ENCODE results near the gene MICAL2.

Gene MICAL2

GRCh38 chr11:12172493-12173013 lies 62.2 kb downstream of the MICAL2 start:
- DNase-seq (ENCODE audit: low spot score), result no peak

- DNase-seq (ENCODE audit: low spot score), result no peak
Measured at GRCh38 chr11:12173111-12173510, 62.7 kb downstream of the MICAL2 start.

- no peak for DNase-seq (ENCODE audit: low spot score)
Measured at GRCh38 chr11:12174128-12174476, 63.7 kb downstream of the MICAL2 start.

GRCh38 chr11:12174477-12175143 lies 64.2 kb downstream of the MICAL2 start:
- no peak for DNase-seq (ENCODE audit: low spot score)

- DNase-seq (ENCODE audit: low spot score), result no peak
Measured at GRCh38 chr11:12175694-12176241, 65.4 kb downstream of the MICAL2 start.

- no peak for DNase-seq (ENCODE audit: low spot score)
Measured at GRCh38 chr11:12176410-12176809, 66.0 kb downstream of the MICAL2 start.

- DNase-seq (ENCODE audit: low spot score), result no peak
Measured at GRCh38 chr11:12177739-12178338, 67.4 kb downstream of the MICAL2 start.

GRCh38 chr11:12179019-12179418 lies 68.6 kb downstream of the MICAL2 start:
- no peak for DNase-seq (ENCODE audit: low spot score)

GRCh38 chr11:12179531-12179930 lies 69.1 kb downstream of the MICAL2 start:
- DNase-seq (ENCODE audit: low spot score), result no peak

GRCh38 chr11:12180257-12181205 lies 70.1 kb downstream of the MICAL2 start:
- no peak for DNase-seq (ENCODE audit: low spot score)

GRCh38 chr11:12182302-12182675 lies 71.9 kb downstream of the MICAL2 start:
- DNase-seq (ENCODE audit: low spot score), result no peak

- DNase-seq (ENCODE audit: low spot score), result no peak
Measured at GRCh38 chr11:12182676-12183541, 72.5 kb downstream of the MICAL2 start.

GRCh38 chr11:12183827-12184620 lies 73.6 kb downstream of the MICAL2 start:
- DNase-seq (ENCODE audit: low spot score), result no peak

GRCh38 chr11:12184699-12185098 lies 74.3 kb downstream of the MICAL2 start:
- no peak for DNase-seq (ENCODE audit: low spot score)

- no peak for DNase-seq (ENCODE audit: low spot score)
Measured at GRCh38 chr11:12185106-12185690, 74.8 kb downstream of the MICAL2 start.

- DNase-seq (ENCODE audit: low spot score), result peak; percentile 43
Measured at GRCh38 chr11:12185914-12186313, 75.5 kb downstream of the MICAL2 start.

- no peak for DNase-seq (ENCODE audit: low spot score)
Measured at GRCh38 chr11:12186701-12187100, 76.3 kb downstream of the MICAL2 start.

GRCh38 chr11:12187399-12187798 lies 77.0 kb downstream of the MICAL2 start:
- DNase-seq (ENCODE audit: low spot score), result no peak

GRCh38 chr11:12188548-12189317 lies 78.3 kb downstream of the MICAL2 start:
- DNase-seq (ENCODE audit: low spot score), result no peak

All from COLO829 (cell line).